HPDE6-E6E7 (cell line): ENCODE measurements around the gene MAMSTR.

ENCODE experiments used
- DNase-seq: peaks from one replicate; pipeline ENCODE4 v3.0.0; 2011; ENCODE audit warnings: missing footprints; ENCODE audit errors: extremely low spot score

MAMSTR gene

GRCh38 chr19:48665786-48666185, 53.7 kb downstream of the MAMSTR start:
- no peak for DNase-seq

DNA sequence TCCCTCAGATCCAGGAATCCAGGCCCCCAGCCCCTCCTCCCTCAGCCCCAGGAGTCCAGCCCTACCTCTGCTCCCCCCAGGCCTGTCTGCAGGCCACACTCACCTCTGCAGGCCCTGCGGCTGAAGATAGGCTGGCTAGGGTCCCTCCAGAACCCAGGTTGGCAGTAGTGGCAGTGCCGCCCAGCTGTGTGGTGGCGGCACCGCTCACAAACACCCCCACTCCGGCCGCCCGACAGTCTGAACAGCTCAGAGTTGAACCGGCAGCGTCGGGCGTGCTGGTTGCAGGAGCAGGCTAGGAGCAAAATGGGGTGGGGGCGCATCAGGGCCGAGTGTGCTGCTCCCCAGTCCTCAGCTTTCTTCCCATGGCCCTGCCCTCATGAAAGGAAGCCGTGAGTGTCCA, 55.0 kb downstream of the MAMSTR start:
- no peak for DNase-seq

- no peak for DNase-seq
These were observed 55.9 kb downstream of the MAMSTR start for GRCh38 chr19:48663667-48664066.
